ENCODE data around the gene SPATA31C2.
A peak's percentile ranks its signal among the peaks of the same experiment; 100 is the strongest.
"Not testable (repeated sequence)": the region's sequence is repeated elsewhere in the genome, so short reads cannot be mapped to it uniquely, and the experiment has no call there.

SPATA31C2 gene

GRCh38 chr9:88138375-88138774 is at the start of gene SPATA31C2:
TSS of gene SPATA31C2 (minus strand) at chr9:88138475. CDS start at chr9:88138446, 29 bp downstream.
- DNase-seq = not testable (repeated sequence)

- DNase-seq = no peak
Observed at GRCh38 chr9:88187631-88188030, 49.4 kb upstream of the SPATA31C2 start.

DNA sequence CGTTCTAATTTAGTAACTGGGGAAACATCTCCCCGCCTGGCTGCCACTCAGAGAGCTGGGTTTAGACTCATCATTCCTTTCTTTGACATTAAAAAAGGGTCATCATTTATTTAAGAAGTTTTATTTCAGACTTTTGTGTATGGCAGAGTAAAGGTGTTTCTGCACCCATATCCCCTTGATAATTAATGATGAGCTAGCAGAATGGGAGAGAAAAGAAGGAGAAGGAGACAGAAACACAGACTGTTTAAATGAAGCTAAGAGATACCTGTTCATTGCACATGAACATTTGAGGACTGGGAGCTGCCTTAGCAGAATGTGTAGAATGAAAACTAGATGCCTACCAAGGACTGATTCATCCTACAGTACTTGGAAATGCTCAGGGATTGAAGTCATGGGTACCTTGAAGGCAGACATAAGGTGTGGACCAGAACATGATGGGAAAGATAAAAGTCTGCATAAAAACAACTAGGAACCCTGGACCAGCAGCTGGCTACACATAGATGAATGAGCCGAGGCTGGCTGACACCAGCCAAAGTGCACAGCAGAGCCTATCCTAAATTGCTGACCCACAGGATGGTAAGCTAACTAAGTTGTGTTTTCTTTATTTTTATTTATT is 48.3 kb upstream of the SPATA31C2 start:
- DNase-seq = no peak

- no peak for DNase-seq
Observed at GRCh38 chr9:88184976-88185375, 46.7 kb upstream of the SPATA31C2 start.

- DNase-seq = no peak
Observed at GRCh38 chr9:88183798-88184495, 45.7 kb upstream of the SPATA31C2 start.

DNA sequence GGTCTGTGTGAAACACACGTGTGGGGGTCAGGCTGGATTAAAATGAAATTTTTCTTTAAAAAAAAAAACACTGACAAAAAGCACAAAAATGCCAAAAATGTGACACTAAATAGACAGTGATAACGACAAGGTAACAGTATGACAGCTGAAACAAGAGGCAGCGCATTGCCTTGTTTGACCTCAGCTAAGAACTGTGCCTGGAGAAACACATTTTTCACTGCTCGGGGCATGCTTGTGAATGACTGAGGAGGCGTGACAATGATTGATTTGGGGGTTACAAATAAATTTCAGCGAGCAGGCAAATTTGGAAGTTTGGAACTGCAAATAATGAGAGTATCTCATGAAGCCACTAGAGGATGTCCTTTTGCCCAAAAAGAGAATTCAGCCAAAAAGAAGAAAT is 44.2 kb upstream of the SPATA31C2 start:
- no peak for DNase-seq

GRCh38 chr9:88180081-88180765 is 41.9 kb upstream of the SPATA31C2 start:
- DNase-seq = no peak

GRCh38 chr9:88179062-88179521 is 40.8 kb upstream of the SPATA31C2 start:
- DNase-seq = no peak

DNA sequence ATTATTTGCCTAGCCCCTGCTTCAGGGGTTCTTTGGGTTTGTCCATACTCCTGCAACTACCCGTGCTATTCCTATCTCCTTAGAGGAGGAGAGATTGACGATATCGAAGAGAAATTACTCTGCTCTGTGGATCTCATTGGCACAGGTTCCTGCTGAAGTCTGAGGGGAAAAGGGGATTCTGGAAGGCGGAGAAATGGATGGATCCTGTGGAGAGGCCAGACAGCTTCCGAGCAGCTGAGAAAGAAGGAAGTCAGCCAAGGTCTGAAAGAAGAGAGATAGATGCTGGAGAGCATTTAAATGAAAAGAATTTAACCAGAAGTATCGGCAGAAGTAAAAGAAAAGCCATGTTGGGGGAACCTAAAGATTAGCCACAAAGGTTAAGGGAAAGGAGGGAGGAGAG is 40.4 kb upstream of the SPATA31C2 start:
- DNase-seq = no peak

DNA sequence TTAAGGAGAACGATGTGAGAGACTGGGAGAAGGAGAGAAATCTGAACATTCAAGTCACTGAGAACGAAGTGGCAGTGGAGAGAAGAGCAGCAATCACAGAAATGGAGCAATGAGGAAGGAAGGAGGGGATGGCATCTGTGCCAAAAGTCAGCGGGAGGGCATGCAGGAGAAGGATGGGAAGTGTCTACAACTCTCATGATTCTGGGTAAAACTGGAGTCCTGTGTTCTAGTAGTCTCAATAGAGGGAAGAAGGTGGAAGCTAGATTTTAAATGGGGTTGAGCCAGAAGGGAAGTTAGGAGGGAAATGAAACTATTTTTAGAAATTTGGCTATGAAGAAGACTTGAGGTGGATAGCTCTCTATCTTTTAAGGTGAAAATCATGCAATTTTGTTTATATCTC is 39.1 kb upstream of the SPATA31C2 start:
- no peak for DNase-seq

DNA sequence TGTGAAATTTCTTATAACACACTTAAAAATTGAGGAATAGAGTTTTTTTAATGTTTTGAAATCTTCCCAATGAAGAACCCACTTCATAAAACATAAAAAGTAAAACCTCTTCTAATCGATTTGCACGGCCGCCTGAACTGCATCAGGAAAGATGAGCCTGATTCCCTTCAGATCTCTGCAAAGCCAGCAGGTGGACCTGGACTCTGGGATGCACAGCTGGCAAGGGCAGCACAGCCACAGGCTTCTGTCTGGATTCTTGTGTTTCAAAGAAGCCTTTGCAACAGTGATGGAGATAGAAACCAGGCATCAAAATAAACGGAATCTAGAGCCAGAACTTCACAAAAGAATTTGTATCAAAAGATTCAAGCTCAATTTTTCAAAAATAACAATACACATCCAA is 36.0 kb upstream of the SPATA31C2 start:
- DNase-seq = no peak

DNA sequence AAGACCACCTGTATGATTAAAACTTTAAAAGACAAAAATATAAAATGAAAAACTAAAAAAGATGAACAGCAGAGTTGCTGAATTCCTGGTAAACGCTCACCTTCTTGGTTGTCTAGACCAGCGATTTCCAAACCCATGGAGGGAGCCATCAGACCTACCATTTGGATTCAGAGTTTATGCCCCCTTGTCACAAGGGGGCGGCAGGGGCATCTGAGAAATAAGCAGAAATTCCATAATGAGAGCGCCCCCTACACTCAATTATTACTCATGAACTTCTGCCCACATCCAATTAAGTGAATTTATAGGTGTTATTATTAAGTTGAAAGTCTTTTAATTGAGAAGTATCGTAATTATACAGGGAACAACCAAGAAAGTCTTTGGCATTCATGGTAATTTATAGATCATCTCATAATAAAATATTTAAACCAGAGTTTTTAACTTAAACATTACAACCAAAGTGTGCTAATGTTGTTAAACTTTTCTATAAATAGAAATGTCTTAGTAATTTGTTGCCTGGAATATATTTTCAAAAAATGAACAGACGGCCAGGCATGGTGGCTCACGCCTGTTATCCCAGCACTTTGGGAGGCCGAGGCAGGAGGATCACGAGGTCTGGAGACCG is 35.2 kb upstream of the SPATA31C2 start:
- DNase-seq = peak; percentile 29

GRCh38 chr9:88169700-88170099 is 31.4 kb upstream of the SPATA31C2 start:
- DNase-seq = no peak

- no peak for DNase-seq
Observed at GRCh38 chr9:88168564-88168963, 30.3 kb upstream of the SPATA31C2 start.

- DNase-seq = no peak
Observed at GRCh38 chr9:88166660-88167059, 28.4 kb upstream of the SPATA31C2 start.

GRCh38 chr9:88164850-88165249 is 26.6 kb upstream of the SPATA31C2 start:
- no peak for DNase-seq

DNA sequence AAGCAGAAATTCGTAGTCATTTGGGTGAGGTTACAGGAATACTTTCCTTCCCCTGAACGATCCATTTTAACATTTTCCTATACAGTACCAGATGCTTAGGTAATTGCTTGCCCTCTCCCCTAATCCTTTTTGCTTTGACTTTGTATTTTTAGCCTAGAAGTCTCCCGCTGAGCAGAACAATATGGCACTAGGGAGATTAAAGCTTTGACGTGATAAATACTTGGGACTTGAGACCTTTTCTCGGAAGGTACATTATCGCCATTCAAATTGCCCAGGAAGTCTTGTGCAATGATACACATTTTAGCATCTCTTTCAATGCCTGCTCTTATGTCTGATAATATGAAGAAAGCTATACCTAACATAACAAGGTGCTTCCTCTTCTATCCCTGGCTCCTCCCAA is 22.9 kb upstream of the SPATA31C2 start:
- DNase-seq = no peak

DNA sequence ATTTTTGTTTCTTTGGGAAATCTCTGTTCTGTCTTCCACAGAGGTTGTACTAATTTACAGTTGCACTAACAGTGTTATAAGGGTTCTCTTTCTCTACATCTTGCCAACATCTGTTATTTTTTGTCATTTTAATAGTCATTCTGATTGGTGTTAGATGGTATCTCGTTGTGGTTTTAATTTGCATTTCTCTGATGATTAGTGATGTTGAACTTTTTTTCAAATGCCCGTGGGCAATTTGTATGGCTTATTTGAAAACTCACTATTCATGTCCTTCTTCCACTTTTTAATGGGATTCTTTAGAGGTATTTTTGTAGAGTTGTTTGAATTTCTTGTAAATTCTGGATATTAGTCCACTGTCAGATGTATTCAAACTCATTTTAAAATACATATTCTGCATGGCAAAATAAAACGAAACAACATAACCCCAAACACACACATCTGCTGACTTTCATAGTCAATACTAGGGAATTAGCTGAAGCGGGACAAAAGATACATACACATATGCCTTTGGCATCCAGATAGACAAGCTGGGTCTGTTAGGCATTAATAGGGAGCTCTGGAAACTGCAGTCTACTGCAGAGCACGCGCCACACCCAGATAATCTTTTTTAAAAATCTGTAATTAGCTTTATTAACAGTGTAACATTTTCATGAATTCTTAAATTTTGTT is 5.8 kb upstream of the SPATA31C2 start:
- no peak for DNase-seq

GRCh38 chr9:88143179-88143578 is 4.9 kb upstream of the SPATA31C2 start:
- DNase-seq = no peak

DNA sequence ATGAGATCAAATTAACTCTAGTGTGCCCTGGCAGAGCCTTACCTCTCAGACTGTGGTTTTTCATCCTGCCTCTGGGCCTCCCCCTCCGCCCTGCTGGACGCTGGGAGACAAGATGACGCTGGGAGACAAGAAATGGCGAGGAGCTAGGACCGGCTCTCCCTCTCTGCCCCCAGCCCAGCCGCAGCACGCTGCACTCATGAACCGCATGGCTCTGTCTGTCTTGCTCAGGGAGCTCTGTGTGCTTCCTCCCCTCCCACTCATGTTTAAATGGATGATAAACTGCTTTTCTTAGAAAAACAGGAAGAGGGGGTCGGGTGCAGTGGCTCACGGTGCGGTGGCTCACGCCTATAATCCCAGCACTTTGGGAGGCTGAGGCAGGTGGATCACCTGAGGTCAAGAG is 4.7 kb downstream of the SPATA31C2 start:
- not testable (repeated sequence) for DNase-seq

DNA sequence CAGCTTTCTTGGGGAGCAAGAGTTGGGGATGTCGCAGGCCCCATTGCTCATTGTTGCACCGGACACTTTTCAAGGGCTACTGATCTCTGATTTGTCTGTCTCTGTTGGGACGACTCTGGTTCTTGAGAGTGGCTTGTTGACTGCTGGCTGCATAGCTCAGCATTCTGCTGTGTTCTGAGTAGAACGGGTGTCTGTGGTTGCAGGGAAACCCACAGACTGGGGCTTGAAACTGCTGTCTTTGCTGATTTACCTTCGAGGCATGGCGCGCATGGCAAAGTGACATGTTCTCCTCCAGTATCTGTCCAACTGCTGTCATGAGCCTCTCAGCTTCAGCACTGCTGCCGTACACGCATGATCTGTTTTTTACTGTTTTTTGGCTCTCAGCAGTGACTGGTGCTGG is 8.7 kb downstream of the SPATA31C2 start:
- DNase-seq = not testable (repeated sequence)

DNA sequence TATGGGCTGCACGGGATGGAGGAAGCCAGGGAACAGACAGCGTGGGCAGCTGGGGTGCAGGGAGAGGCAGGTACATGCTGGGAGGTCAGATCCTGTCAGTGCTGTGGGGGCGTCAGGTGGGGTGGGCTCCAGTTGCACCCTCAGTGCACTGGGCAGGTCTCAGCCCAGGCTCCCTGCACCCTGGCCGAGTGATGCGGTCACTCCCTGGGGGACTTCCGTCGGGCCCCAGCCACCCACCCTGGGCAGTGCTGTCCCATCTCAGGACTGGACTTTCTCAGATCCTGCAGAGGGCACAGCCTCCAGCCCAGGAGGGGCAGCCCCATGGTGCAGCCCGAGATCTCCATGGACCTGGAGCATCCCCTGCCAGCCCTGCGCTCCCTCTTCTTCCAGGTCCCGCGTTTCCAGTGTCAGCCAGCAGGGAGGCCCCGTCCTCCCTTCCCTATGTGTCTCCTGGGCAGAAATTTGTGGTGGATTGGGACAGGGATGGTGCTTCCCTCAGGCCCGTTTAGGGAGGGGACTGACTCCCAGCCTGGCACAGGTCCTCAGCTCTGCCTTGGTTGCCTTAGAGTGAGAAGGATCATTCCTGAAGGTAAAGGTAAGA is 10.5 kb downstream of the SPATA31C2 start:
- not testable (repeated sequence) for DNase-seq

DNA sequence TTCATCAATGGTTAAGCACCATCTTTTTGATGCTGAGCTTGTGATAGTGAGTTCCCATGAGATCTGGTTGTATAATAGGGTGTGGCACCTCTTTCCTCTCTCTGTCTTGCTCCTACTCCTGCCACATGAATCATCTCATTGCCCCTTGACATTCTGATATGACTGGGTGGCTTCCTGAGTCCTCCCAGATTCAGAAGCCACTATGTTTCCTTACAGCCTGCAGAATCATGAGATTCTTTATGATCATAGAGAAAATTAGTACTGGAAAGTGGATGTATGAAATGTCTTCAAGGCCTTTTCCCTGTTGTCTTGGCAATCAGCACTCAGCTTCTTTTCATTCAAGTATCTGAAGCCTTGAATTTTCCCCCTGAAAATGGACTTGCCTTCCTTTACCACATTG is 14.9 kb downstream of the SPATA31C2 start:
- DNase-seq = not testable (repeated sequence)
